HepG2 (cell line): ENCODE results near the gene EIF5B. TPM values are rescaled to one million over a fixed set of nuclear protein-coding genes. Genes with fewer than 3 reads are reported as not detected.

ENCODE experiments used
- ARID3A ChIP-seq: IDR thresholded peaks from 2 replicates; pipeline ENCODE4 v1.6.1; 2012; ENCODE audit warnings: low read depth, low read length, improper control_type of control experiment
- BCLAF1 ChIP-seq: fragments of 450-650 bp; IDR thresholded peaks from 2 replicates; pipeline ENCODE4 v1.6.1; 2017; ENCODE audit warnings: mild to moderate bottlenecking
- CAMTA2 ChIP-seq: sonication (generic); formaldehyde crosslinking; IDR thresholded peaks from 2 replicates; pipeline ENCODE4 v1.4.0; 2020; ENCODE audit warnings: mild to moderate bottlenecking, missing genetic modification reagents, borderline replicate concordance
- CREB3 ChIP-seq: sonication (generic); formaldehyde crosslinking; IDR thresholded peaks from 2 replicates; pipeline ENCODE4 v1.5.0; 2020; ENCODE audit warnings: missing genetic modification reagents
- FOSL1 ChIP-seq: sonication (generic); formaldehyde crosslinking; IDR thresholded peaks from 2 replicates; pipeline ENCODE4 v1.9.0; 2021; ENCODE audit warnings: missing genetic modification reagents, borderline replicate concordance
- ISL2 ChIP-seq: sonication (generic); formaldehyde crosslinking; IDR thresholded peaks from 2 replicates; pipeline ENCODE4 v1.5.0; 2020; ENCODE audit warnings: missing genetic modification reagents
- KDM2A ChIP-seq: sonication (generic); formaldehyde crosslinking; IDR thresholded peaks from 2 replicates; pipeline ENCODE4 v1.4.0; 2020; ENCODE audit warnings: low read depth, missing genetic modification reagents, borderline replicate concordance
- KLF12 ChIP-seq: sonication (generic); formaldehyde crosslinking; IDR thresholded peaks from 2 replicates; pipeline ENCODE4 v1.4.0; 2020; ENCODE audit warnings: missing genetic modification reagents, borderline replicate concordance
- LCORL ChIP-seq, 2 experiments: fragments of 450-650 bp in 1 of 2; sonication (generic) in 1 of 2; formaldehyde crosslinking in 1 of 2; IDR thresholded peaks; 2 replicates each; pipeline versions ENCODE4 v1.5.0 to v1.6.1; 2017 to 2020; ENCODE audit warnings: antibody characterized with exemption in 1 of 2, missing genetic modification reagents in 1 of 2
- LRRFIP1 ChIP-seq: sonication (generic); formaldehyde crosslinking; conservative IDR thresholded peaks from 2 replicates; pipeline ENCODE4 v1.4.0; 2020; ENCODE audit warnings: missing genetic modification reagents
- ONECUT2 ChIP-seq: sonication (generic); formaldehyde crosslinking; IDR thresholded peaks from 2 replicates; pipeline ENCODE4 v1.4.0; 2020; ENCODE audit warnings: missing genetic modification reagents
- PCBP2 ChIP-seq: fragments of 200-400 bp; formaldehyde crosslinking; optimal IDR thresholded peaks from 2 replicates; pipeline ENCODE3; 2018; ENCODE audit warnings: low read length, low read depth; ENCODE audit not compliant: poor library complexity, severe bottlenecking
- PHF21A ChIP-seq: sonication (generic); formaldehyde crosslinking; IDR thresholded peaks from 2 replicates; pipeline ENCODE4 v1.5.0; 2020; ENCODE audit warnings: mild to moderate bottlenecking, missing genetic modification reagents
- RBM39 ChIP-seq: fragments of 200-400 bp; formaldehyde crosslinking; IDR thresholded peaks from one replicate; pipeline ENCODE4 v1.6.1; 2018; ENCODE audit warnings: antibody characterized with exemption, mild to moderate bottlenecking, low read depth, low read length; ENCODE audit not compliant: poor library complexity, severe bottlenecking
- RFX3 ChIP-seq: IDR thresholded peaks from 2 replicates; pipeline ENCODE4 v1.6.1; 2016; ENCODE audit warnings: missing biosample characterization, missing genetic modification reagents
- ZC3H13 ChIP-seq: sonication (generic); formaldehyde crosslinking; IDR thresholded peaks from 2 replicates; pipeline ENCODE4 v1.8.1; 2023; ENCODE audit warnings: mild to moderate bottlenecking, missing genetic modification reagents, moderate library complexity
- ZNF251 ChIP-seq: sonication (generic); formaldehyde crosslinking; IDR thresholded peaks from 2 replicates; pipeline ENCODE4 v1.9.0; 2021; ENCODE audit warnings: mild to moderate bottlenecking, missing genetic modification reagents
- ZNF605 ChIP-seq: sonication (generic); formaldehyde crosslinking; IDR thresholded peaks from 2 replicates; pipeline ENCODE4 v1.8.0; 2022; ENCODE audit warnings: mild to moderate bottlenecking, missing genetic modification reagents
- ZNF776 ChIP-seq: sonication (generic); formaldehyde crosslinking; IDR thresholded peaks from 2 replicates; pipeline ENCODE4 v1.4.0; 2020; ENCODE audit warnings: mild to moderate bottlenecking, missing genetic modification reagents
- polyA plus RNA-seq, 8 experiments: library from polyadenylated mRNA; depleted of rRNA in 3 of 8; stranded (reverse) in 7 of 8; unstranded in 1 of 8; fragments of >200 nt; fragmentation: Illumina TruSeq in 4 of 8; extraction: Trizol in 4 of 8; gene quantifications; 2 replicates each; pipeline versions ENCODE4 v1.2.1 to v1.2.3, GENCODE V29; 2011 to 2016; ENCODE audit warnings: low read depth in 4 of 8, missing spikeins in 1 of 8, mixed read lengths in 1 of 8; ENCODE audit not compliant: insufficient read depth in 1 of 8
- total RNA-seq, 5 experiments: library from RNA; depleted of rRNA; stranded (reverse); fragments of >200 nt; fragmentation: Illumina TruSeq; extraction: Trizol; gene quantifications; 2 replicates each; pipeline ENCODE4 v1.2.3, GENCODE V29; 2016; ENCODE audit warnings: low read depth in 1 of 5

EIF5B gene
- total and polyA plus RNA-seq, 2 of the 13 experiments (the other 11 are each of a cell fraction or from before 2014, with no cell fraction given), result 8.8 to 32.1 TPM

GRCh38 chr2:99337113-99338028 is at the start of gene EIF5B (continued):
- TF ChIP-seq ARID3A, result peak; percentile 14; the same call in 1 of the 2 replicates
- TF ChIP-seq KLF12 (CRISPR knock-in tag), result no peak; the same call in none of the 2 replicates
- no peak for TF ChIP-seq PCBP2
- no peak for TF ChIP-seq BCLAF1
- TF ChIP-seq KDM2A (CRISPR knock-in tag), result peak; percentile 95
- TF ChIP-seq ZNF251 (CRISPR knock-in tag), result no peak
- TF ChIP-seq ZNF605 (CRISPR knock-in tag), result peak; percentile 85
- TF ChIP-seq ZC3H13, result peak; percentile 84; the same call in 1 of the 2 replicates
- peak; percentile 72 for TF ChIP-seq ISL2
- TF ChIP-seq CREB3 (CRISPR knock-in tag), result 0 out of 2 replicates have a peak, but pooled peaks have one; percentile 76
- TF ChIP-seq RFX3 (CRISPR knock-in tag), result no peak
- TF ChIP-seq LCORL (IDR thresholded peaks at IDR 0.05), result no peak
- peak; percentile 92 for TF ChIP-seq LCORL (CRISPR knock-in tag; IDR thresholded peaks at IDR 0.05)
- 0 out of 2 replicates have a peak, but pooled peaks have one; percentile 21 for TF ChIP-seq LRRFIP1 (CRISPR knock-in tag)
- TF ChIP-seq ONECUT2, result no peak; the same call in 1 of the 2 replicates
- peak; percentile 41; the same call in 1 of the 2 replicates for TF ChIP-seq CAMTA2
- peak; percentile 16; the same call in 1 of the 2 replicates for TF ChIP-seq FOSL1 (CRISPR knock-in tag)
- TF ChIP-seq PHF21A (CRISPR knock-in tag), result peak; percentile 66; the same call in 1 of the 2 replicates
- TF ChIP-seq ZNF776 (CRISPR knock-in tag), result peak; percentile 81; the same call in 1 of the 2 replicates
- peak; percentile 90 for TF ChIP-seq RBM39
